ENCODE measurements around the gene TOM1L1. TPM values are rescaled to one million over a fixed set of nuclear protein-coding genes. Genes with fewer than 3 reads are reported as not detected.
A peak's percentile ranks its signal among the peaks of the same experiment; 100 is the strongest.

The TOM1L1 gene
- total RNA-seq, 2 experiments from 2014 or later: 0.66 TPM; not detected in 1

GRCh38 chr17:54882371-54882770 lies 18.3 kb upstream of the TOM1L1 start:
- ATAC-seq (no peak), DNase-seq (no peak)
- Mint-ChIP-seq H3K27ac (no peak overlapping the region), H3K4me1 (peaks cover 3% of the 10 kb centered on the region), H3K4me3 (no peak overlapping the region), H3K27me3 (peaks cover 3% of the 10 kb centered on the region), H3K9me3 (ENCODE audit: low read depth) (no peaks in the 10 kb centered on the region), H3K36me3 (no peaks in the 10 kb centered on the region)
- CTCF ChIA-PET: no interaction called here

- no peaks in the 10 kb centered on the region for H3K36me3 Mint-ChIP-seq
- CTCF ChIA-PET: no interaction called here
- peaks cover 3% of the 10 kb centered on the region for H3K4me1 Mint-ChIP-seq
- H3K9me3 Mint-ChIP-seq (ENCODE audit: low read depth): no peaks in the 10 kb centered on the region
- ATAC-seq: no peak
- no peak overlapping the region for H3K4me3 Mint-ChIP-seq
- no peak overlapping the region for H3K27ac Mint-ChIP-seq
- no peak for DNase-seq
- peaks cover 3% of the 10 kb centered on the region for H3K27me3 Mint-ChIP-seq
Observed at GRCh38 chr17:54882950-54883349, 17.7 kb upstream of the TOM1L1 start.

- no peaks in the 10 kb centered on the region for H3K9me3 Mint-ChIP-seq (ENCODE audit: low read depth)
- CTCF ChIA-PET: no interaction called here
Observed at GRCh38 chr17:54883939-54884338, 16.7 kb upstream of the TOM1L1 start.

GRCh38 chr17:54887787-54888186 lies 12.9 kb upstream of the TOM1L1 start:
- Mint-ChIP-seq H3K27me3 (no peaks in the 10 kb centered on the region), H3K36me3 (no peaks in the 10 kb centered on the region), H3K9me3 (ENCODE audit: low read depth) (no peaks in the 10 kb centered on the region), H3K4me1 (peaks cover 2% of the 10 kb centered on the region), H3K27ac (no peak overlapping the region), H3K4me3 (no peak overlapping the region)
- DNase-seq: no peak
- no peak for ATAC-seq
- CTCF ChIA-PET: no interaction called here

More at GRCh38 chr17:54883939-54884338, 16.7 kb upstream of the TOM1L1 start:
- Mint-ChIP-seq H3K27me3 (peaks cover 3% of the 10 kb centered on the region), H3K36me3 (no peaks in the 10 kb centered on the region), H3K4me1 (peaks cover 3% of the 10 kb centered on the region), H3K27ac (no peak overlapping the region), H3K4me3 (no peak overlapping the region)
- ATAC-seq (no peak), DNase-seq (no peak)

GRCh38 chr17:54888254-54888653 lies 12.4 kb upstream of the TOM1L1 start:
- H3K27me3 Mint-ChIP-seq: peaks cover 2% of the 10 kb centered on the region
- ATAC-seq (no peak), DNase-seq (no peak)
- H3K4me3 Mint-ChIP-seq: no peak overlapping the region
- CTCF ChIA-PET: no interaction called here
- H3K9me3 Mint-ChIP-seq (ENCODE audit: low read depth): no peaks in the 10 kb centered on the region
- H3K4me1 Mint-ChIP-seq: no peaks in the 10 kb centered on the region
- no peaks in the 10 kb centered on the region for H3K36me3 Mint-ChIP-seq
- H3K27ac Mint-ChIP-seq: no peak overlapping the region

- Mint-ChIP-seq H3K27ac (no peak overlapping the region), H3K27me3 (peaks cover 6% of the 10 kb centered on the region), H3K4me3 (no peak overlapping the region), H3K36me3 (no peaks in the 10 kb centered on the region), H3K9me3 (ENCODE audit: low read depth) (no peaks in the 10 kb centered on the region), H3K4me1 (no peaks in the 10 kb centered on the region)
- DNase-seq (no peak), ATAC-seq (no peak)
- CTCF ChIA-PET: no interaction called here
Observed at GRCh38 chr17:54888981-54889380, 11.7 kb upstream of the TOM1L1 start.

- no peaks in the 10 kb centered on the region for H3K36me3 Mint-ChIP-seq
- H3K4me3 Mint-ChIP-seq: no peak overlapping the region
- DNase-seq (no peak), ATAC-seq (no peak)
- H3K4me1 Mint-ChIP-seq: no peaks in the 10 kb centered on the region
- H3K27ac Mint-ChIP-seq: no peak overlapping the region
- peaks cover 13% of the 10 kb centered on the region for H3K27me3 Mint-ChIP-seq
- H3K9me3 Mint-ChIP-seq (ENCODE audit: low read depth): no peaks in the 10 kb centered on the region
- CTCF ChIA-PET: no interaction called here
Observed at GRCh38 chr17:54891176-54891821, 9.4 kb upstream of the TOM1L1 start.

GRCh38 chr17:54892360-54892759 lies 8.3 kb upstream of the TOM1L1 start:
- H3K27ac Mint-ChIP-seq: no peak overlapping the region
- no peaks in the 10 kb centered on the region for H3K4me1 Mint-ChIP-seq
- CTCF ChIA-PET: no interaction called here
- no peaks in the 10 kb centered on the region for H3K36me3 Mint-ChIP-seq
- peaks cover 19% of the 10 kb centered on the region for H3K27me3 Mint-ChIP-seq
- H3K4me3 Mint-ChIP-seq: no peak overlapping the region
- no peak for DNase-seq
- H3K9me3 Mint-ChIP-seq (ENCODE audit: low read depth): no peaks in the 10 kb centered on the region
- ATAC-seq: no peak

GRCh38 chr17:54898576-54898975 lies 2.1 kb upstream of the TOM1L1 start:
- Mint-ChIP-seq H3K36me3 (no peaks in the 10 kb centered on the region), H3K4me3 (no peak overlapping the region), H3K9me3 (ENCODE audit: low read depth) (no peaks in the 10 kb centered on the region), H3K27ac (no peak overlapping the region), H3K4me1 (peaks cover 7% of the 10 kb centered on the region), H3K27me3 (peaks cover 52% of the 10 kb centered on the region)
- ATAC-seq: no peak
- DNase-seq: no peak
- CTCF ChIA-PET: no interaction called here

- H3K36me3 Mint-ChIP-seq: no peaks in the 10 kb centered on the region
- H3K27ac Mint-ChIP-seq: no peak overlapping the region
- DNase-seq (no peak), ATAC-seq (no peak)
- peaks cover 48% of the 10 kb centered on the region for H3K27me3 Mint-ChIP-seq
- H3K4me1 Mint-ChIP-seq: peaks cover 7% of the 10 kb centered on the region
- no peak overlapping the region for H3K4me3 Mint-ChIP-seq
- CTCF ChIA-PET: no interaction called here
- no peaks in the 10 kb centered on the region for H3K9me3 Mint-ChIP-seq (ENCODE audit: low read depth)
Observed at GRCh38 chr17:54899201-54899600, 1.5 kb upstream of the TOM1L1 start.

- ATAC-seq (no peak), DNase-seq (no peak)
- H3K27me3 Mint-ChIP-seq: peaks cover 49% of the 10 kb centered on the region
- no peaks in the 10 kb centered on the region for H3K9me3 Mint-ChIP-seq (ENCODE audit: low read depth)
- no peaks in the 10 kb centered on the region for H3K36me3 Mint-ChIP-seq
- CTCF ChIA-PET: no interaction called here
- no peak overlapping the region for H3K27ac Mint-ChIP-seq
- no peak overlapping the region for H3K4me3 Mint-ChIP-seq
- H3K4me1 Mint-ChIP-seq: peaks cover 7% of the 10 kb centered on the region
Observed at GRCh38 chr17:54899721-54900456, 763 bp upstream of the TOM1L1 start.

GRCh38 chr17:54901230-54901822 lies 674 bp downstream of the TOM1L1 start:
- CTCF ChIA-PET: no interaction called here
- Mint-ChIP-seq H3K9me3 (ENCODE audit: low read depth) (no peaks in the 10 kb centered on the region), H3K4me1 (peaks cover 7% of the 10 kb centered on the region), H3K27me3 (peaks cover 46% of the 10 kb centered on the region), H3K4me3 (peak overlapping the region; percentile 44), H3K27ac (no peak overlapping the region), H3K36me3 (no peaks in the 10 kb centered on the region)
- DNase-seq: no peak
- ATAC-seq: no peak

GRCh38 chr17:54902017-54902416 lies 1.4 kb downstream of the TOM1L1 start:
- Mint-ChIP-seq H3K4me1 (peaks cover 7% of the 10 kb centered on the region), H3K27ac (no peak overlapping the region), H3K9me3 (ENCODE audit: low read depth) (no peaks in the 10 kb centered on the region), H3K4me3 (no peak overlapping the region), H3K36me3 (no peaks in the 10 kb centered on the region), H3K27me3 (peaks cover 40% of the 10 kb centered on the region)
- ATAC-seq (no peak), DNase-seq (no peak)
- CTCF ChIA-PET: no interaction called here

GRCh38 chr17:54902611-54903010 lies 2.0 kb downstream of the TOM1L1 start:
- no peaks in the 10 kb centered on the region for H3K9me3 Mint-ChIP-seq (ENCODE audit: low read depth)
- peaks cover 40% of the 10 kb centered on the region for H3K27me3 Mint-ChIP-seq
- no peaks in the 10 kb centered on the region for H3K36me3 Mint-ChIP-seq
- H3K4me3 Mint-ChIP-seq: no peak overlapping the region
- no peak for DNase-seq
- peaks cover 7% of the 10 kb centered on the region for H3K4me1 Mint-ChIP-seq
- no peak overlapping the region for H3K27ac Mint-ChIP-seq
- no peak for ATAC-seq
- CTCF ChIA-PET: no interaction called here

All from activated CD8-positive, alpha-beta memory T cell treated with anti-CD3 and anti-CD28 coated beads, Interleukin-2, amount 10 ng/mL, durations not matched to agents 7 days and 5 days (primary cell).